Activated CD8-positive, alpha-beta T cell treated with anti-CD3 and anti-CD28 coated beads for 36 hours (primary cell): ENCODE measurements around the gene ANK3. TPM values are rescaled to one million over a fixed set of nuclear protein-coding genes. Genes with fewer than 3 reads are reported as not detected.

Source experiments
- ATAC-seq: fragments of 200-7000 bp; cut with Tn5 transposase; one replicate; pipeline ENCODE4 v1.10.0; 2021; ENCODE audit warnings: mild to moderate bottlenecking, moderate library complexity
- CTCF ChIA-PET: fragments of 350-600 bp; sonication (Branson Sonifier 250); formaldehyde crosslinking; loops from one replicate; lab custom pipeline; 2021; ENCODE audit warnings: antibody characterized with exemption; lab: Charles Lee
- POLR2A ChIA-PET: fragments of 350-600 bp; sonication (Branson Sonifier 250); formaldehyde crosslinking; loops from one replicate; lab custom pipeline; 2021; ENCODE audit warnings: antibody characterized with exemption; lab: Charles Lee
- DNase-seq: peaks from one replicate; pipeline ENCODE4 v3.0.0-alpha.2; 2020
- H3K27ac Mint-ChIP-seq: one replicate; pipeline ENCODE4 v1.8.0; 2021; ENCODE audit warnings: mild to moderate bottlenecking, mixed read lengths
- H3K27me3 Mint-ChIP-seq: one replicate; pipeline ENCODE4 v1.8.0; 2021; ENCODE audit warnings: mixed read lengths
- H3K36me3 Mint-ChIP-seq: one replicate; pipeline ENCODE4 v1.8.0; 2021; ENCODE audit warnings: low read depth, mixed read lengths
- H3K4me1 Mint-ChIP-seq: one replicate; pipeline ENCODE4 v1.8.0; 2021; ENCODE audit warnings: low read depth, mixed read lengths
- H3K4me3 Mint-ChIP-seq: one replicate; pipeline ENCODE4 v1.8.0; 2021; ENCODE audit warnings: mild to moderate bottlenecking, moderate library complexity, mixed read lengths
- H3K9me3 Mint-ChIP-seq: one replicate; pipeline ENCODE4 v1.8.0; 2021; ENCODE audit warnings: mixed read lengths
- intact Hi-C: fragments of 100-400 bp; cut with micrococcal nuclease; formaldehyde crosslinking; loops from one replicate; pipeline ENCODE4 v1.10.0; 2022
- total RNA-seq, 2 experiments: library from RNA; stranded (reverse); gene quantifications; one replicate each; pipeline ENCODE4 v1.2.3, GENCODE V29; 2021
- TF ChIP-seq, protein P1 (sequence below): fragments of 200-600 bp; IDR thresholded peaks from one replicate; pipeline ENCODE4 v1.8.0; 2022; ENCODE audit warnings: antibody characterized with exemption, mild to moderate bottlenecking

The ANK3 gene
- total RNA-seq, 2 experiments from 2014 or later, result 10.3 to 12.0 TPM

DNA sequence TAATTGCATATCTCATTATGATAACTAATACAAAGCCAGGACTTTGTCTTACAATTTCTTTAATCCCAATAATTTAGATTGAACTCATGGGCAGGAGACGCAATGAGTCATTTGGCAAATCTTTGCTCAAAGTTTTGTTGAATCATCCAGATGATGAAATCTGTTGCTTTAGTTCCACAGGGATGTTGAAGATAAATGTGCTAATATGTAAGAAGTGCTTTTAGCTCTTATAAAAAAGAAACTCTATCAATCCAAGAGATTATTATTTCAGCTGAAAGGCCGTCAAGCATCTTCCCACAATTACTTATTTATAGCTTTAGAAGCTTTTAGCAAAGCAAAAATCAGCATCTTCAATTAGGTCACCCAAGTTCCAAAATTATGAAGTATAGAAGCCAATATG lies 36.8 kb upstream of the ANK3 start:
- TF ChIP-seq, protein P1, sequence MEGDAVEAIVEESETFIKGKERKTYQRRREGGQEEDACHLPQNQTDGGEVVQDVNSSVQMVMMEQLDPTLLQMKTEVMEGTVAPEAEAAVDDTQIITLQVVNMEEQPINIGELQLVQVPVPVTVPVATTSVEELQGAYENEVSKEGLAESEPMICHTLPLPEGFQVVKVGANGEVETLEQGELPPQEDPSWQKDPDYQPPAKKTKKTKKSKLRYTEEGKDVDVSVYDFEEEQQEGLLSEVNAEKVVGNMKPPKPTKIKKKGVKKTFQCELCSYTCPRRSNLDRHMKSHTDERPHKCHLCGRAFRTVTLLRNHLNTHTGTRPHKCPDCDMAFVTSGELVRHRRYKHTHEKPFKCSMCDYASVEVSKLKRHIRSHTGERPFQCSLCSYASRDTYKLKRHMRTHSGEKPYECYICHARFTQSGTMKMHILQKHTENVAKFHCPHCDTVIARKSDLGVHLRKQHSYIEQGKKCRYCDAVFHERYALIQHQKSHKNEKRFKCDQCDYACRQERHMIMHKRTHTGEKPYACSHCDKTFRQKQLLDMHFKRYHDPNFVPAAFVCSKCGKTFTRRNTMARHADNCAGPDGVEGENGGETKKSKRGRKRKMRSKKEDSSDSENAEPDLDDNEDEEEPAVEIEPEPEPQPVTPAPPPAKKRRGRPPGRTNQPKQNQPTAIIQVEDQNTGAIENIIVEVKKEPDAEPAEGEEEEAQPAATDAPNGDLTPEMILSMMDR, result no peak
- ChIA-PET POLR2A (interaction anchor here (0.6 kb wide), 1 partner anchor 82 kb away, joined by 3 read pairs; no protein-coding TSS in a partner anchor), CTCF (no interaction called here)
- Mint-ChIP-seq H3K27ac (no peak overlapping the region), H3K36me3 (no peaks in the 10 kb centered on the region), H3K4me1 (no peaks in the 10 kb centered on the region), H3K4me3 (no peak overlapping the region), H3K27me3 (no peaks in the 10 kb centered on the region), H3K9me3 (no peaks in the 10 kb centered on the region)
- intact Hi-C loops, result no loop called here
- ATAC-seq (no peak), DNase-seq (no peak)

- ATAC-seq (no peak), DNase-seq (no peak)
- Mint-ChIP-seq H3K27me3 (no peaks in the 10 kb centered on the region), H3K4me3 (no peak overlapping the region), H3K4me1 (no peaks in the 10 kb centered on the region), H3K9me3 (no peaks in the 10 kb centered on the region), H3K36me3 (no peaks in the 10 kb centered on the region), H3K27ac (no peak overlapping the region)
- intact Hi-C loops, result no loop called here
- TF ChIP-seq, protein P1, result no peak
- ChIA-PET POLR2A (no interaction called here), CTCF (no interaction called here)
Measured at GRCh38 chr10:60425392-60426110, 35.9 kb upstream of the ANK3 start.

DNA sequence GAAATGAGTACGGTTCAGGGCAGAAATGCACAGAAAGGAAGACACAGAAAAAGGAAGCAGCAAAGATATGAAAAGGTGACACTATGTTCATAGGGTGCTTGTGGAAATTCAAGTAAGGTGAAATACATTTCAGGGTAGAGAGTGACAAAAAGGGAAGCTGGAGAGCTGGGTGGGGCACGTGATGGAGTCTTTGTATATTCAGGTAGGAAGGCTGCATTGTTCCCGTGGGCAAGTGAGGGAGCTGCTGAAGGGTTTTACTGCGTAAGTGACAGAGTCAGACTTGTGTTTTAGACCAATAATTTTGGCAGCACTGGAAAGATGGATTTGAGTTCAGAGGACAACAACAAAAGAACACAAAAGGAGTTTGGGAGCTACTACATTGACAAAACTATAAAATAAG lies 35.3 kb upstream of the ANK3 start:
- POLR2A ChIA-PET, result no interaction called here
- CTCF ChIA-PET, result no interaction called here
- Mint-ChIP-seq H3K4me3 (no peak overlapping the region), H3K9me3 (no peaks in the 10 kb centered on the region), H3K36me3 (no peaks in the 10 kb centered on the region), H3K4me1 (no peaks in the 10 kb centered on the region), H3K27me3 (no peaks in the 10 kb centered on the region), H3K27ac (no peak overlapping the region)
- ATAC-seq (no peak), DNase-seq (no peak)
- TF ChIP-seq, protein P1, result no peak
- intact Hi-C loops, result no loop called here

DNA sequence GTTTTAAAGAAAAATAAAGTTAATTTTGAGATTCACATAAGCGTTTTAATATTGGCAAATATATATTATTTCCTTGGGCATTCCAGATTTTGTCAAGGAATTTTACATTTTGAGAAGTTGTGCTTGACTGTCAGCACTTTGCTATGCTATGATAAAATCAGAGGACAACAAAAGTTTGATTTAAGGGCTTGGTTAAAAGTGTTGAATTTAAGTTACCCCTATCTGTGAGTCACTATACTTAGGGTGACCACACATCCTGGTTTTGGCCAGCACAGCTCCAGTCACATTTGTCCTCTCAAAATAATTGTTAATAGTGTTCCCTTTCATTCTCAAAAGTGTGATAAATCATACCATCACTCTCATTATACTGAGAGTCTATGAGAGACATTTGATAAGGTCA lies 34.2 kb upstream of the ANK3 start:
- no peaks in the 10 kb centered on the region for H3K9me3 Mint-ChIP-seq
- TF ChIP-seq, protein P1, result no peak
- H3K27me3 Mint-ChIP-seq, result no peaks in the 10 kb centered on the region
- ChIA-PET POLR2A (no interaction called here), CTCF (no interaction called here)
- no peaks in the 10 kb centered on the region for H3K36me3 Mint-ChIP-seq
- H3K27ac Mint-ChIP-seq, result no peak overlapping the region
- ATAC-seq (no peak), DNase-seq (no peak)
- no peaks in the 10 kb centered on the region for H3K4me1 Mint-ChIP-seq
- intact Hi-C loops, result no loop called here
- H3K4me3 Mint-ChIP-seq, result no peak overlapping the region

GRCh38 chr10:60422809-60423208 lies 33.1 kb upstream of the ANK3 start:
- no peak overlapping the region for H3K4me3 Mint-ChIP-seq
- no peaks in the 10 kb centered on the region for H3K36me3 Mint-ChIP-seq
- ATAC-seq (no peak), DNase-seq (no peak)
- H3K27ac Mint-ChIP-seq, result no peak overlapping the region
- no peaks in the 10 kb centered on the region for H3K4me1 Mint-ChIP-seq
- CTCF ChIA-PET, result no interaction called here
- intact Hi-C loops, result no loop called here
- TF ChIP-seq, protein P1, result no peak
- POLR2A ChIA-PET, result no interaction called here
- no peaks in the 10 kb centered on the region for H3K9me3 Mint-ChIP-seq
- no peaks in the 10 kb centered on the region for H3K27me3 Mint-ChIP-seq
